SK-N-SH (cell line): ENCODE results near the gene SIGLEC8.

ENCODE experiments used
- EP300 ChIP-seq, 2 experiments: IDR thresholded peaks; 2 replicates each; pipeline versions ENCODE4 v1.4.0 to v1.6.1; 2012; ENCODE audit warnings: borderline replicate concordance in 1 of 2, low read depth in 1 of 2, low read length in 1 of 2
- RCOR1 ChIP-seq: fragments of 150-350 bp; IDR thresholded peaks from 2 replicates; pipeline ENCODE4 v1.6.1; 2017; ENCODE audit warnings: antibody characterized with exemption, low read length

GRCh38 chr19:51469162-51469561, 10.9 kb upstream of the SIGLEC8 start:
- TF ChIP-seq EP300 (IDR thresholded peaks at IDR 0.05; ENCODE audit: borderline replicate concordance in 1 of 2, low read depth in 1 of 2, low read length in 1 of 2) (no peak), RCOR1 (no peak)
